ENCODE measurements around the gene ARHGAP33.

The ARHGAP33 gene

DNA sequence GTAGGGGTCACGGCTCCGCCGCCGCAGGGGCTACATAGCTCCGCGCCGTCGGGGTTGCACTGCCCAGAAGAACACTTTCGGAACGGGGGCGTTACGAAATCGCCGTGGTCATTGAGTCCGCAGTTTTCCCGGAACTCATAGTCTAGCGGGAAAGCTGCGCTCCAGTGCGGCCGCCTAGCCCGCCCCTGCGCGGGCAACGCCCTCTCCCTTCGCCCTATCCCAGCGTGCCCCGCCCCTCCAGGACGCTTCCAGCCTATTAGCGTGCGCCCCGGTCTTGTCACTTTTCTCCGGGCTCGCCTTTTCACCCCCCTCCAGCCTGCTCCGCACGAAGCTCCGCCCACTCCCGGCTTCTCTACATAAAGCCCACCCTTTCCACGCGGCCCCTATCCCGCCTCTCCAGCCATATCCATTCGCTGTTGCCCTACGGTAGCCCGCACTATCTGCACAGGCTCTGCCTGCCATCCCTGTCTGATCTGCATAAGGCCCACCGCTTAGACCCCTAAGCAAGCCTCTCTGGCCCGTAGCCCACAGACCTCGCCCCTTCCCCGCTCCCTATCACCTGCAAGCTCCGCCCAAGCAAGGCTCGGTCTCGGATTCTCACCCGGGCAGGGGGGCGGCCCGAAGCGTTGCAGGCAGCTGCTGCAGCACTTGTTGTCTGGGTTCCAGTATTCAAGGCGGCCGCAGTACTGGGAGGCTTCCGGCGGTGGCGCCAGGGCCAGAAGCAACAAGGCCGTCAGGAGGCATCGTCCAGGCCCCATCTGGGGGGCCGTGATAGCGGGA lies 34.8 kb upstream of the ARHGAP33 start:
- H3K36me3 ChIP-seq (ENCODE audit: low read depth): peaks cover 30% of the 10 kb centered on the region
- H3K9me3 ChIP-seq (ENCODE audit: severe bottlenecking): no peaks in the 10 kb centered on the region
- peak; percentile 97 for DNase-seq (ENCODE audit: low spot score)
- TF ChIP-seq, protein P1, sequence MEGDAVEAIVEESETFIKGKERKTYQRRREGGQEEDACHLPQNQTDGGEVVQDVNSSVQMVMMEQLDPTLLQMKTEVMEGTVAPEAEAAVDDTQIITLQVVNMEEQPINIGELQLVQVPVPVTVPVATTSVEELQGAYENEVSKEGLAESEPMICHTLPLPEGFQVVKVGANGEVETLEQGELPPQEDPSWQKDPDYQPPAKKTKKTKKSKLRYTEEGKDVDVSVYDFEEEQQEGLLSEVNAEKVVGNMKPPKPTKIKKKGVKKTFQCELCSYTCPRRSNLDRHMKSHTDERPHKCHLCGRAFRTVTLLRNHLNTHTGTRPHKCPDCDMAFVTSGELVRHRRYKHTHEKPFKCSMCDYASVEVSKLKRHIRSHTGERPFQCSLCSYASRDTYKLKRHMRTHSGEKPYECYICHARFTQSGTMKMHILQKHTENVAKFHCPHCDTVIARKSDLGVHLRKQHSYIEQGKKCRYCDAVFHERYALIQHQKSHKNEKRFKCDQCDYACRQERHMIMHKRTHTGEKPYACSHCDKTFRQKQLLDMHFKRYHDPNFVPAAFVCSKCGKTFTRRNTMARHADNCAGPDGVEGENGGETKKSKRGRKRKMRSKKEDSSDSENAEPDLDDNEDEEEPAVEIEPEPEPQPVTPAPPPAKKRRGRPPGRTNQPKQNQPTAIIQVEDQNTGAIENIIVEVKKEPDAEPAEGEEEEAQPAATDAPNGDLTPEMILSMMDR (IDR thresholded peaks at IDR 0.05; ENCODE audit: poor library complexity, severe bottlenecking): peak; percentile 16
- H3K27me3 ChIP-seq (ENCODE audit: insufficient read depth, poor library complexity, severe bottlenecking): no peaks in the 10 kb centered on the region
- no peaks in the 10 kb centered on the region for H3K4me1 ChIP-seq (ENCODE audit: insufficient read depth, poor library complexity, severe bottlenecking)
- peak overlapping the region; percentile 12 for H3K27ac ChIP-seq (ENCODE audit: poor library complexity, severe bottlenecking)
- peak; percentile 83 for ATAC-seq (ENCODE audit: low read depth)
- peak overlapping the region; percentile 38 for H3K4me3 ChIP-seq (ENCODE audit: severe bottlenecking)

DNA sequence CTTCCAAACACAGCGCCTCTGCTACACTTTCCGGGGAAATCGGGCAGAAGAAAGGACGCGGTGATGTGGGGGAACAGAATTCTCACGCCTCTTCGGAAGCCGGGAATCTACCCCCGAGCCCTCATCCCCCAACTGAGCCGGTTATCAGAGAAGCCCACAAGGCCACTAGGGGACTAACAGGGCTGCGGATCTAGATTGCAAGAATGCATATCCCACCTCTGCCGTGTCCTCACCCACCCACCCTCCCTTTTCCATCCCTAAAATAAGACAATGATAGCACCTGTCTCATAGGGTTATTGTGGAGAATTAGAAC lies 34.2 kb upstream of the ARHGAP33 start:
- Histone ChIP-seq H3K36me3 (ENCODE audit: low read depth) (peaks cover 24% of the 10 kb centered on the region), H3K9me3 (ENCODE audit: severe bottlenecking) (no peaks in the 10 kb centered on the region), H3K27ac (ENCODE audit: poor library complexity, severe bottlenecking) (peak overlapping the region; percentile 12), H3K4me3 (ENCODE audit: severe bottlenecking) (peak overlapping the region; percentile 38), H3K27me3 (ENCODE audit: insufficient read depth, poor library complexity, severe bottlenecking) (no peaks in the 10 kb centered on the region), H3K4me1 (ENCODE audit: insufficient read depth, poor library complexity, severe bottlenecking) (no peaks in the 10 kb centered on the region)
- DNase-seq (ENCODE audit: low spot score): no peak
- TF ChIP-seq, protein P1 (IDR thresholded peaks at IDR 0.05; ENCODE audit: poor library complexity, severe bottlenecking): no peak
- ATAC-seq (ENCODE audit: low read depth): no peak

DNA sequence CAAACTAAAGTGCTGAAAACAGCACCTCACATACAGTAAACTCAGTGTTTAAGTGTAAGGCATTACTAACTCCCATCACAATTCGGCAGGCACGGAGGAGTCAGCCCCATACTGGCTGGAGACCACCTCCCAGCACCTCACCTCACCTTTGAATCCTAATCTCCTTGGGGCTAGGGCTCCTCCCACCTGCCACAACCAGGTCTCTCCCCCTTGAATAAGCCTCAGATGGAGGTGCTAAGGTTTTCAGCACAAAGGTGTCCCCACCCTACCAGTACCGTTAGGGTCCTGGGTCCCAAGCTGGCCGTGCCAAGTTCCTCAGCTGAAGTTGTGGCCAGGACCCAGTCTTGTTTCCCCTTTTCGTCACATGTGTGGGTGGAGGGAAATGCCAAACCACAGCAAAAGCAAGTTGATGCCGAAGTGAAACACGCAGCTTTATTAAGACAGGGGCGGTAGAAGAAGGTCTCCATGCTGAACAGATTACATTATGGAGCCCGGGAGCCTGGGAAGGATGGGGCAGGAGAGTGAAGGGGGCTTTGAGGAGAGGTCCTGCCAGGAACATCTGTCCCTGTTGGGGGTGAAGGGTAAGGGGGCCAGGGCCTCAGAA lies 33.1 kb upstream of the ARHGAP33 start, which contains the start of gene IGFLR1:
TSS of gene IGFLR1 (minus strand) at position 332 of the 604 bp plus-strand sequence. CDS start 1,272 bp downstream, outside the sequence.
- Histone ChIP-seq H3K27ac (ENCODE audit: poor library complexity, severe bottlenecking) (no peak within 1 kb of the TSS), H3K27me3 (ENCODE audit: insufficient read depth, poor library complexity, severe bottlenecking) (no peaks in the 10 kb centered on the region), H3K9me3 (ENCODE audit: severe bottlenecking) (no peaks in the 10 kb centered on the region), H3K4me3 (ENCODE audit: severe bottlenecking) (no peak within 1 kb of the TSS), H3K4me1 (ENCODE audit: insufficient read depth, poor library complexity, severe bottlenecking) (no peaks in the 10 kb centered on the region), H3K36me3 (ENCODE audit: low read depth) (peaks cover 17% of the 10 kb centered on the region)
- no peak for ATAC-seq (ENCODE audit: low read depth)
- DNase-seq (ENCODE audit: low spot score): no peak
- TF ChIP-seq, protein P1 (IDR thresholded peaks at IDR 0.05; ENCODE audit: poor library complexity, severe bottlenecking): no peak

DNA sequence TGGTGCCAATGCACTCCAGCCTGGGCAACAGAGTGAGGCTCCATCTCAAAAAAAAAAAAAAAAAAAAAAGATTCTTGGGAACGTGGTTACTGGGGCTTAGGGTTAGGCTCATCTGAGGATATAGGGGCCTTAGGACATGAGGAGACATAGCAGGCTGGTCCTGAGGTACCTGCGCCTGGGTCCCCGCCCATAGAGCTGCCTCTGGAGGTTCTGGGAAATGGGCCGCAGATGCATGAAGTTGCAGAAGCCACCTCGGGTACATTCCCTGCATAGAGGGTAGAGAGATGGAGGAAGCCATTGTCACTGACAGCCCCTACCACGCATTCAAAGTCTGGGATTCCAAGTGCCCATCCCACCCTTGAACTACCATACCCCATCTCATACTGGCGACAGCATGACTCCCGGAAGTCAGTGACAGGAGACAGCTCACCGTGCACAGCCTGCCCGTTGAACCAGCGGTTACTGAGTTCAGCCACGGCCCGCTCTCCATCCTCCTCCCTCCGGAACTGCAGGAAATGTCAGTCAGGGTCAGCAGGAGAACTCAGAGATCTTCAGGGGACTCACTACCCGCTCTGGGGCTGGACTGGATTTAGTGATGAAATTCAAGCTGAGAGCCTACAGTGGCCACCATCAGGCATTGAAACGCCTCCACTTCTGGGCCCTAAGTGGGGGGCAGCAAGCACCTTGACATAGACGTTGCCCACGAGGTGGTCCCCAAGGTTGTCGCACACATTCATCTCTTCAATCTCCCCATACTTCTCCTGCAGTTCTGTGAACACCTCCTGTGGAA lies 31.5 kb upstream of the ARHGAP33 start:
- ATAC-seq (ENCODE audit: low read depth): no peak
- Histone ChIP-seq H3K4me3 (ENCODE audit: severe bottlenecking) (no peak overlapping the region), H3K4me1 (ENCODE audit: insufficient read depth, poor library complexity, severe bottlenecking) (no peaks in the 10 kb centered on the region), H3K27ac (ENCODE audit: poor library complexity, severe bottlenecking) (no peak overlapping the region), H3K9me3 (ENCODE audit: severe bottlenecking) (no peaks in the 10 kb centered on the region), H3K36me3 (ENCODE audit: low read depth) (peaks cover 4% of the 10 kb centered on the region), H3K27me3 (ENCODE audit: insufficient read depth, poor library complexity, severe bottlenecking) (no peaks in the 10 kb centered on the region)
- DNase-seq (ENCODE audit: low spot score): no peak
- TF ChIP-seq, protein P1 (IDR thresholded peaks at IDR 0.05; ENCODE audit: poor library complexity, severe bottlenecking): no peak
